Testis (tissue), 2 donors: Measurements from ENCODE around the gene MEOX1.

Experiments used
- POLR2A ChIP-seq: fragments of 450-650 bp; IDR thresholded peaks from one replicate; pipeline ENCODE4 v1.6.1; 2017; ENCODE audit warnings: antibody characterized with exemption, mild to moderate bottlenecking, moderate library complexity
- TF ChIP-seq, protein P1 (sequence below), 3 experiments: fragments of 450-650 bp in 2 of 3; fragments of 200-600 bp in 1 of 3; sonication (generic) in 1 of 3; IDR thresholded peaks; one replicate each; pipeline ENCODE4 v1.5.1; 2016 to 2019; ENCODE audit warnings: antibody characterized with exemption in 3 of 3, mild to moderate bottlenecking in 2 of 3, moderate library complexity in 1 of 3

DNA sequence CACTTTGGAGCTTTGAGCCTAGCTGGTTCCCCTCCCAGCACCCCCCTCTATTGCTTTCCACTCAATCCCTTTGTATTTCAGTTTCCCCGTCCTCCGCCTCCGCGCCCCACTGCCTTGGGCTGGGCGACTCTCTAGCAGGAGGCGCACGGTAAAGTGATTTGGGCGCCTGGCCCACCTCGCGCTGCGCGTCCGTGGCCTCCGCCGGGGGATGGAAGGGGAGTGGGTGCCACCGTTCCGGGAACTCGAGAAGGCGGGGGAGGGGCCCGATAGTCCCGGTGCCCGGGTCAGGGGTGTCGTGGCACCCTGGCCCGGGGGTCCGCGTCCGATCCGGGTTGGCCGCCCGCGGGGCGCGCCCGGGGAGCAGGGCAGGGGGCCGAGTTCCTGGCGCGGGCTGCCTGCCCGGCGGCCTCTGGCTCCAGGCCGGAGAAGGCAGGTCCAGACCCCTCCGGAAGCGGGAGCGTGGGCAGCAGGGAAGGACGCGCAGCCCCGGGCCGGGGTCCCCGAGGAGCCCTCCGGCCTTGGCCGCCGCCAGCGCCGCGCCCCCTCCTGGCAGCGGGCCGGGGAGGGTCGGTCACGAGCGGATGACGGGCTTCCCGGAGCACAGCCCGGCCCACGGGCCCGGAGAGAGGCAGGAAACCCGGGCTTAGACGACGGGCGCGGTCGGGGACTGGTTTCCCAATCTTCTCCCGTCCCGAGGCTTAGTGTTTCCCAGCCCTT is 15.8 kb downstream of the MEOX1 start:
- no peak for TF ChIP-seq POLR2A
- TF ChIP-seq, protein P1, sequence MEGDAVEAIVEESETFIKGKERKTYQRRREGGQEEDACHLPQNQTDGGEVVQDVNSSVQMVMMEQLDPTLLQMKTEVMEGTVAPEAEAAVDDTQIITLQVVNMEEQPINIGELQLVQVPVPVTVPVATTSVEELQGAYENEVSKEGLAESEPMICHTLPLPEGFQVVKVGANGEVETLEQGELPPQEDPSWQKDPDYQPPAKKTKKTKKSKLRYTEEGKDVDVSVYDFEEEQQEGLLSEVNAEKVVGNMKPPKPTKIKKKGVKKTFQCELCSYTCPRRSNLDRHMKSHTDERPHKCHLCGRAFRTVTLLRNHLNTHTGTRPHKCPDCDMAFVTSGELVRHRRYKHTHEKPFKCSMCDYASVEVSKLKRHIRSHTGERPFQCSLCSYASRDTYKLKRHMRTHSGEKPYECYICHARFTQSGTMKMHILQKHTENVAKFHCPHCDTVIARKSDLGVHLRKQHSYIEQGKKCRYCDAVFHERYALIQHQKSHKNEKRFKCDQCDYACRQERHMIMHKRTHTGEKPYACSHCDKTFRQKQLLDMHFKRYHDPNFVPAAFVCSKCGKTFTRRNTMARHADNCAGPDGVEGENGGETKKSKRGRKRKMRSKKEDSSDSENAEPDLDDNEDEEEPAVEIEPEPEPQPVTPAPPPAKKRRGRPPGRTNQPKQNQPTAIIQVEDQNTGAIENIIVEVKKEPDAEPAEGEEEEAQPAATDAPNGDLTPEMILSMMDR (IDR thresholded peaks at IDR 0.05) = no peak
